Ramos (cell line): Measurements from ENCODE around the gene HINT1.
"Not testable (repeated sequence)": the region's sequence is repeated elsewhere in the genome, so short reads cannot be mapped to it uniquely, and the experiment has no call there.

Source experiments
- in situ Hi-C: fragments of 300-500 bp; cut with MboI; formaldehyde crosslinking; loops from one replicate; pipeline ENCODE4 v1.14.3; 2022; ENCODE audit warnings: low sequenced_read_pairs; ENCODE audit not compliant: unreplicated experiment

Gene HINT1

GRCh38 chr5:131165119-131165727, at the start of gene HINT1:
TSS of gene HINT1 (minus strand) at chr5:131165256. CDS start at chr5:131165205, 51 bp downstream.
- in situ Hi-C loops = loop anchor here (10.0 kb wide), 1 partner anchor 220 kb away; no protein-coding TSS in a partner anchor

GRCh38 chr5:131214609-131215227, 49.7 kb upstream of the HINT1 start:
- in situ Hi-C loops = no loop called here

DNA sequence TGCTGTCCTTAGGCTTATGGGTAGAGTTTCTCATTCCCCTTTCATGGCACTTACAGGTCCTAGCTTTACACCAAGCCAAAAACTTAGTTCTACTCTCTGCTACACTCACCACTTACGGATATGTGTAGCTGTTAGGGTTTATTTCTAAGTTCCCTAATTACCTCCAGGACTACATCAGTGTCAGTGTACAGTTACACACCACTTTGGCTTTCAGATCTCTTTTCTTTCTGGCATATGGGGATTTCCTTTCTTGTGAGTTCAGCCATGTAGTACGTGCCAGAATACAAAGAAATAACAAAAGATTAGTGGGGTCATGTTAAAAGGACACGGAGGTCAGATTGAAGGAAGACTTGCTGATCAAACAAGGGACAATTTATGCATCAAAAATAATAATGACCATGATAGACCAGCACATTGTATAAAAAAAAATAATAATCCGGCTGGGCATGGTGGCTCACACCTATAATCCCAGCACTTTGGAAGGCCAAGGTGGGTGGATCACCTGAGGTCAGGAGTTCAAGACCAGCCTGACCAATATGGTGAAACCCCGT, 47.5 kb upstream of the HINT1 start:
- in situ Hi-C loops = no loop called here

- in situ Hi-C loops = no loop called here
These were observed 46.6 kb upstream of the HINT1 start for GRCh38 chr5:131211669-131212068.

GRCh38 chr5:131210151-131210510, 45.1 kb upstream of the HINT1 start:
- in situ Hi-C loops = no loop called here

- in situ Hi-C loops = no loop called here
These were observed 44.6 kb upstream of the HINT1 start for GRCh38 chr5:131209506-131210150.

DNA sequence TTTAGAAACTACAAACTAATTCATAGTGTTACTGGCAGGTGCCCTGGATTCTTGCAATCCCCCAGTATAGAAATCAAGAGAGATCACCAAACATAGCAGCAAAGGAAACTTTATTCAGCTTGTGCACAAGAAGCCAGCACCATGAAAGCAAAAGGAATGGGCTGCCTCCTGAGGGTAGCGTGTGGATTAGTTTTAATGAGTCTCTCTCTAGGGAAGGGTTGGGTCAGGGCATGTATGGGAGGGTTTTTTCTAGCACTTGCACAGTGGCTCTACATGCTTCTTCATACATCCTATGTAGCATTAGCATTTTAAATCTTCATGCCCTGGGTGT, 44.1 kb upstream of the HINT1 start:
- in situ Hi-C loops = no loop called here

- in situ Hi-C loops = no loop called here
These were observed 41.7 kb upstream of the HINT1 start for GRCh38 chr5:131206772-131207171.

DNA sequence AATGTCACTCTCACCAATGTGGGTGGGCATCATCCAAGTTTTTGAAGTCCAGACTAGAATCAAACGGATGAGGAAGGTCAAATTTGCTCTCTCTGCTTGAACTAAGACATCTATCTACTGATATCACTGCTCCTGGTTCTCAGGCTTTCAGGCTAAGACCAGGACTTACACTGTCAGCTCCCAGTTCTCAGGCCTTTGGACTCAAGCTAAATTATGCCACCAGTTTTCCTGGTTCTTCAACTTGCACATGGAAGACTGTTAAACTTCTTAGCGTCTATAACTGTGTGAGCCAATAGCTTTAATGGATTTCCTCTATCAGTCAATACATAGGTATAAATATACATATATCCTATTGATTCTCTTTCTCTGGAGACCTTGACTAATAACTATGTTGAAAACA, 41.0 kb upstream of the HINT1 start:
- in situ Hi-C loops = no loop called here

- in situ Hi-C loops = no loop called here
These were observed 39.9 kb upstream of the HINT1 start for GRCh38 chr5:131204964-131205363.

- in situ Hi-C loops = no loop called here
These were observed 35.5 kb upstream of the HINT1 start for GRCh38 chr5:131200560-131200959.

DNA sequence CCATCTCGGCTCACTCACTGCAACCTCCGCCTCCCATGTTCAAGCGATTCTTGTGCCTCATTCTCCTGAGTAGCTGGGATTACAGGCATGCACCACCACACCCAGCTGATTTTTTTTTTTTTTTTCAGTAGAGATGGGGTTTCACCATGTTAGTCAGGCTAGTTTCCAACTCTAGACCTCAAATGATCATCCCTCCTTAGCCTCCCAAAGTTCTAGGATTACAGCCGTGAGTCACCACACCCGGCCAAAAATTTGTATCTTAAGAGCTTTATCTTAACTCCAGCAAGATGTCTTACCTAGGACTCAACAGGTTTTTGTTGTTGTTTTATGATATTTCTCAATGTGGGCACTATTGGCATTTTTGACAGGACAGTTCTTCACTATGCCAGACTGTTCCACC, 33.6 kb upstream of the HINT1 start:
- in situ Hi-C loops = no loop called here

- in situ Hi-C loops = no loop called here
These were observed 31.3 kb upstream of the HINT1 start for GRCh38 chr5:131196331-131196730.

GRCh38 chr5:131195696-131196095, 30.6 kb upstream of the HINT1 start:
- in situ Hi-C loops = no loop called here

DNA sequence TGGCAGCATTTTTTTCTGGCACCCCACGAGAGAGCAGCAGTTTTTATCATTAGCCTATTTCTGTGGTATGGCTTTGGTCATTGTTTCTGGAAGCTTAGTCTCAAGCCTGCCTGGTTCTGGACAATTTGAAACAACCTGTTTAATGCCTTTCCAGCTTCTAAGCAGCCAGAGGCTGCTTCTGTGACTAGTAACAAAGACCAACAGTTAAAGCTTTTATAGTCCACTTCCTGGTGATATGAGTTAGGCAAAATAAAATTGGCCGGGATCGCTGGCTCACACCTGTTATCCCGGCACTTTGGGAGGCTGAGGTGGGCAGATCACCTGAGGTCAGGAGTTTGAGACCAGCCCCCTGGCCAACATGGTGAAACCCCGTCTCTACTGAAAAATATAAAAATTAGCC, 29.7 kb upstream of the HINT1 start:
- in situ Hi-C loops = no loop called here

GRCh38 chr5:131193897-131194296, 28.8 kb upstream of the HINT1 start:
- in situ Hi-C loops = not testable (repeated sequence)

DNA sequence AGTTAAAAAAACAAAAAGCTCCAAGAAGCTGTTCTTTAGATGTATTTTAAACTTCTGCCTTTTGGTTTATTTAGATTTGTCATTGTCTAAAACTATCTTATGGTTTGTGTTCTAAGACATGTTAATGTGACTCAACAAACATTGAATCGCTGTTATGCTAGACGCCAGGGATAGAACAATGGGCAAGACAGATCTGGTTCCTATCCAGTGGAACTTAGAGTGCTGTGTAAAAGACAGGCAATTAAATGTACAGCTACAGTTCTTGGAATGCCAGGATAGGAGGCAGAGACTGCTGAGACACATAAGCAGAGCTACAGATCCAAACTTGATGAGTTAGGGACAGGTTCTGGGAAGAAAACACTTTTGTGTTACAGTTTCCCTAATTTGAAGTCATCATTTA, 28.1 kb upstream of the HINT1 start:
- in situ Hi-C loops = no loop called here

DNA sequence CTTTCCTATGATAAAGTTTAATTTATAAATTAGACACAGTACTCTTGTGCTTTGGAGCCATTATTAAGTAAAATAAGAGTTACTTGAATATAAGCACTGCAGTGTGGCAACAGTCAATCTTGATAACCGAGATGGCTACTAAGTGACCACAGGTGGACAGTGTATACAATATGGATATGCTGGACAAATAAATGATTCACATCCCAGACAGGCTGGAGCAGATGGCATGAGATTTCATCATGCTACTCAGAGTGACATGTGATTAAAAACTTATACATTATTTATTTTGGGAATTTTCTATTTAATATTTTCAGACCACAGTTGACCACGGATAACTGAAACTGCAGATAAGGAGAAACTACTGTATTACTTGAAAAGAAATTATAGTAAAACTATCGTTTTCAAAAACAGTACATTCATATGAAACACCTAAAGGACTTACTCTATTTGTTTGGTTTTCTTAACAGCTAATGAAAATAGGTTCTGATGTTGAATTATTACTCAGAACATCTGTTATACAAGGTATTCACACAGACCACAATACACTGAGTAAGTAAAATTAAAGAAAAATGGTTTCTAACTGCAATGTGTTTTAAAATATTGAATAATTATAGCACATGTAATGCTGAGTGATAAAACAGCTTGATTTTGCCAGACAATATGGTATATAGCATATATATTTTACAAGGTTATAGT, 21.7 kb upstream of the HINT1 start:
- in situ Hi-C loops = no loop called here

- in situ Hi-C loops = no loop called here
These were observed 20.6 kb upstream of the HINT1 start for GRCh38 chr5:131185523-131186104.

GRCh38 chr5:131182839-131183238, 17.8 kb upstream of the HINT1 start:
- in situ Hi-C loops = no loop called here

DNA sequence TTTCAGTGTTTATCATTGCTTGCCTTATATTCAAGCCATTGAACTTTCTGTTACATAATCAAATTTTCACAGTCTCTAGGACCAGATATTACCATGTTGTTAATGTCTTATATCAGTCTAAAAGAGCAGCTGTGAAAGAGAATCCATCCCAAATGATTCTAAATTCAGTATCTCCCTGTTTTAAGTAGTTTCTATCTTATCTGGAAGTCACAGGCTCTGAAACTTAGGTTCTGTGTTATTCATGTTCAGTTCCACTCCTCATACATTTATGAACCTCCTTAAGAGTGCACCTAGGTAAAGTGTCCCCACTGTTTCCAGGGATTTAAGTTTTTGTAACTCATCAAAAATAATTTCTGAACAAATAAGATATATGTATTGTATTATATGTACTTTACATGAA, 15.4 kb upstream of the HINT1 start:
- in situ Hi-C loops = no loop called here
